Neural progenitor cell (in vitro differentiated cells): ENCODE results near the gene ADAMTS12. TPM values are rescaled to one million over a fixed set of nuclear protein-coding genes. Genes with fewer than 3 reads are reported as not detected.

Experiments used
- DNase-seq: peaks from one replicate; pipeline ENCODE4 v3.0.0-alpha.2; 2016; ENCODE audit warnings: low spot score
- H2AFZ ChIP-seq: fragments of 200-600 bp; sonication (generic); replicated peaks from 2 replicates; pipeline ENCODE4 v1.6.1; 2016; ENCODE audit warnings: antibody characterized with exemption
- H3F3A ChIP-seq: fragments of 200-600 bp; sonication (generic); 2 replicates; pipeline ENCODE4 v1.6.1; 2016; ENCODE audit warnings: antibody characterized with exemption, low read depth
- H3K27ac ChIP-seq: fragments of 200-600 bp; sonication (generic); 2 replicates; pipeline ENCODE4 v1.5.1; 2016; ENCODE audit warnings: mild to moderate bottlenecking
- H3K27me3 ChIP-seq: fragments of 200-600 bp; sonication (generic); 2 replicates; pipeline ENCODE4 v1.6.1; 2016; ENCODE audit warnings: mild to moderate bottlenecking, moderate library complexity
- H3K36me3 ChIP-seq: fragments of 200-600 bp; sonication (generic); 2 replicates; pipeline ENCODE4 v1.5.1; 2016
- H3K4me1 ChIP-seq: fragments of 200-600 bp; sonication (generic); 2 replicates; pipeline ENCODE4 v1.6.1; 2016; ENCODE audit warnings: mixed run types
- H3K4me2 ChIP-seq: fragments of 200-600 bp; sonication (generic); 2 replicates; pipeline ENCODE4 v1.6.1; 2016
- H3K4me3 ChIP-seq: fragments of 200-600 bp; sonication (generic); 2 replicates; pipeline ENCODE4 v1.5.1; 2016
- H3K79me2 ChIP-seq: fragments of 200-600 bp; sonication (generic); 2 replicates; pipeline ENCODE4 v1.6.1; 2016; ENCODE audit warnings: low read depth
- H3K9ac ChIP-seq: fragments of 200-600 bp; sonication (generic); 2 replicates; pipeline ENCODE4 v1.6.1; 2016
- H3K9me3 ChIP-seq: fragments of 200-600 bp; sonication (generic); 2 replicates; pipeline ENCODE4 v1.5.1; 2016; ENCODE audit warnings: low read depth
- H4K20me1 ChIP-seq: fragments of 200-600 bp; sonication (generic); 2 replicates; pipeline ENCODE4 v1.6.1; 2016; ENCODE audit warnings: low read depth
- H3K27ac Mint-ChIP-seq: 3 replicates; pipeline ENCODE4 v1.8.0; 2021; ENCODE audit warnings: mixed read lengths
- H3K27me3 Mint-ChIP-seq: 2 replicates; pipeline ENCODE4 v1.8.0; 2022; ENCODE audit warnings: low read depth, mild to moderate bottlenecking, inconsistent platforms, moderate library complexity, mixed read lengths; ENCODE audit not compliant: insufficient read depth
- H3K36me3 Mint-ChIP-seq: 3 replicates; pipeline ENCODE4 v1.8.0; 2021; ENCODE audit warnings: mixed read lengths
- H3K4me1 Mint-ChIP-seq: 3 replicates; pipeline ENCODE4 v1.8.0; 2021; ENCODE audit warnings: mixed read lengths
- H3K4me3 Mint-ChIP-seq: 3 replicates; pipeline ENCODE4 v1.8.0; 2021; ENCODE audit warnings: mild to moderate bottlenecking, moderate library complexity, mixed read lengths
- H3K9me3 Mint-ChIP-seq: 3 replicates; pipeline ENCODE4 v1.8.0; 2020; ENCODE audit warnings: mixed read lengths
- CTCF ChIP-seq: fragments of 200-600 bp; sonication (generic); IDR thresholded peaks from 2 replicates; pipeline ENCODE4 v1.5.1; 2017; ENCODE audit warnings: antibody characterized with exemption, mild to moderate bottlenecking
- EZH2 ChIP-seq: fragments of 200-600 bp; sonication (generic); IDR thresholded peaks from 2 replicates; pipeline ENCODE4 v1.6.1; 2017; ENCODE audit warnings: antibody characterized with exemption, mild to moderate bottlenecking, moderate library complexity
- EZH2phosphoT487 ChIP-seq: fragments of 200-600 bp; sonication (generic); IDR thresholded peaks from 2 replicates; pipeline ENCODE4 v1.6.1; 2017; ENCODE audit warnings: antibody characterized with exemption
- total RNA-seq: library from RNA; depleted of rRNA; stranded (reverse); fragments of >200 nt; gene quantifications from 2 replicates; pipeline ENCODE4 v1.2.3, GENCODE V29; 2015; ENCODE audit warnings: low replicate concordance

ADAMTS12 gene
- total RNA-seq, 1 donor from 2014 or later, result 15.6 TPM

- no peaks in the 10 kb centered on the region for H3K36me3 ChIP-seq
Measured at GRCh38 chr5:33631139-33631538, 260.7 kb downstream of the ADAMTS12 start.

GRCh38 chr5:33629999-33630398 is 261.8 kb downstream of the ADAMTS12 start:
- Histone ChIP-seq H3F3A (no peaks in the 10 kb centered on the region), H3K4me2 (no peak overlapping the region), H3K79me2 (no peaks in the 10 kb centered on the region), H3K36me3 (no peaks in the 10 kb centered on the region), H4K20me1 (no peaks in the 10 kb centered on the region), H3K9ac (no peak overlapping the region), H3K27me3 (no peaks in the 10 kb centered on the region), H2AFZ (no peak overlapping the region), H3K4me3 (no peak overlapping the region), H3K9me3 (no peaks in the 10 kb centered on the region), H3K4me1 (peaks cover 9% of the 10 kb centered on the region), H3K27ac (no peak overlapping the region)
- DNase-seq, result no peak
- H3K4me1 Mint-ChIP-seq, result peaks cover 21% of the 10 kb centered on the region
- no peaks in the 10 kb centered on the region for H3K9me3 Mint-ChIP-seq
- H3K36me3 Mint-ChIP-seq, result peaks cover 8% of the 10 kb centered on the region
- peaks cover 3% of the 10 kb centered on the region for H3K27me3 Mint-ChIP-seq
- TF ChIP-seq CTCF (no peak), EZH2 (no peak), EZH2phosphoT487 (no peak)
- no peak overlapping the region for H3K27ac Mint-ChIP-seq
- no peak overlapping the region for H3K4me3 Mint-ChIP-seq

More at GRCh38 chr5:33631139-33631538, 260.7 kb downstream of the ADAMTS12 start:
- Mint-ChIP-seq H3K4me3 (no peak overlapping the region), H3K36me3 (peaks cover 8% of the 10 kb centered on the region), H3K4me1 (peaks cover 21% of the 10 kb centered on the region), H3K27me3 (peaks cover 3% of the 10 kb centered on the region), H3K9me3 (no peaks in the 10 kb centered on the region), H3K27ac (no peak overlapping the region)
- Histone ChIP-seq H4K20me1 (no peaks in the 10 kb centered on the region), H3K27ac (no peak overlapping the region), H3K9ac (no peak overlapping the region), H3K4me3 (no peak overlapping the region), H3K4me2 (no peak overlapping the region), H3K4me1 (peaks cover 9% of the 10 kb centered on the region), H3F3A (no peaks in the 10 kb centered on the region), H3K79me2 (no peaks in the 10 kb centered on the region), H3K9me3 (no peaks in the 10 kb centered on the region), H2AFZ (no peak overlapping the region), H3K27me3 (no peaks in the 10 kb centered on the region)
- DNase-seq, result no peak
- no peak for TF ChIP-seq EZH2phosphoT487
- TF ChIP-seq CTCF, result no peak
- TF ChIP-seq EZH2, result no peak

- Histone ChIP-seq H3K4me3 (no peak overlapping the region), H2AFZ (no peak overlapping the region), H3K79me2 (no peaks in the 10 kb centered on the region), H3K4me1 (peaks cover 9% of the 10 kb centered on the region), H3K4me2 (no peak overlapping the region), H3K36me3 (no peaks in the 10 kb centered on the region), H3F3A (no peaks in the 10 kb centered on the region), H3K27ac (no peak overlapping the region), H4K20me1 (no peaks in the 10 kb centered on the region), H3K9me3 (no peaks in the 10 kb centered on the region), H3K27me3 (no peaks in the 10 kb centered on the region), H3K9ac (no peak overlapping the region)
- H3K9me3 Mint-ChIP-seq, result no peaks in the 10 kb centered on the region
- no peak for DNase-seq
- peaks cover 14% of the 10 kb centered on the region for H3K4me1 Mint-ChIP-seq
- TF ChIP-seq EZH2phosphoT487 (no peak), CTCF (no peak), EZH2 (no peak)
- no peak overlapping the region for H3K4me3 Mint-ChIP-seq
- peaks cover 6% of the 10 kb centered on the region for H3K36me3 Mint-ChIP-seq
- H3K27ac Mint-ChIP-seq, result no peak overlapping the region
- peaks cover 6% of the 10 kb centered on the region for H3K27me3 Mint-ChIP-seq
Measured at GRCh38 chr5:33628796-33629195, 263.0 kb downstream of the ADAMTS12 start.
